Dermis lymphatic vessel endothelial cell (primary cell): Measurements from ENCODE around the gene DPP6. TPM values are rescaled to one million over a fixed set of nuclear protein-coding genes. Genes with fewer than 3 reads are reported as not detected.

Experiments used
- total RNA-seq: library from RNA; depleted of rRNA; stranded (reverse); fragments of >200 nt; gene quantifications from 2 replicates; pipeline ENCODE4 v1.2.1, GENCODE V29; 2014

DPP6 gene
- not detected in 2 replicates for total RNA-seq

DNA sequence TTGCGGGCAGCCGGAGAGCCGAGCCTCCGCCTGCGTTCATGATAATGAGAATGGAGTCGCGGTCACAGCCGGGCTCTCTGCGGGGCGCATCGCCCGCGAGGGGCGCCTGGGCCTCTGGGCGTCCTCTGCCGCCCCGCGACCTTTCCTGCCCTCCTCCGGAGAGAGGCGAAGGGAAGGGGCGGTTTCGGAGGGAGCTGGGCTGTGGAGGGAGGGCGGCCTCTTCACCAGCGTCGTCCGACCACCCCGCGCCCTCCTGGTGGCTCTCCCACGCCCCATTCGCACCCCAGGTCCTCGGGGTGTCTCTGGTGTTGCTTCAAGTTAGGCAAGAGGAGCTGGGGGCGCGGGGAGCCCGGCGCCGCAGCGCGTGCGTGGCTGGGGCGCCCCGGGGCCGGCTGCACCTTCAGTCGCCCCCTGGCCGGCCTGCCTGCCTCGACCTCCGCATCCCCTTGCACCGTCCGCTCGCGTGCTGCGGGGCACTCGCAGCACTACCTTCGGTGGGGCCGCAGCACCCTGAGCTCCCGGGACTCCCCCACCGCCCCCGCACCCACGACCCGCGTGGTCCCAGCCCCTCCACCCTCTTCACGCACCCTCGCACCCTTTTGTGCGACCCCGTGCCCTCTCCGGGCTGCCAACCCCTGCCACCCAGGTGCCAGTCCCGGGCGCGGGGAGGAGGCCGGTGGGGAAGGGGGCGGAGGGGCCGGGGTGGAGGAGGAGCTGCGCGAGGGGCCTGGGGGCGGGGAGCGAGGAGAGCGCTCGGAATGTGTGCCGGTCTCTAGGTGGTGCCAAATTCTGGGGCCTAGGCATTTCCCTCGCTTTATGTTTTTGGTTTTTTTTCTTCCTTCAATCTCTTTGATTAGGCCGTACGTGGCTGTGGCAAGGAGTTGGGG lies at the start of gene DPP6:
DPP6 (plus strand) TSS at position 756 of the 887 bp plus-strand sequence.

